ENCODE data around the gene STXBP1. TPM values are rescaled to one million over a fixed set of nuclear protein-coding genes. Genes with fewer than 3 reads are reported as not detected.
A peak's percentile ranks its signal among the peaks of the same experiment; 100 is the strongest.

Gene STXBP1
- total and polyA plus RNA-seq, 2 of the 13 experiments (the other 11 are each of a cell fraction or from before 2014, with no cell fraction given): 2.9 TPM

GRCh38 chr9:127575875-127576778 lies 36.0 kb upstream of the STXBP1 start (continued):
- no peak for TF ChIP-seq GMEB2 (CRISPR knock-in tag; IDR thresholded peaks at IDR 0.05; ENCODE audit: low read depth)
- TF ChIP-seq ZNF512B (CRISPR knock-in tag; IDR thresholded peaks at IDR 0.05; ENCODE audit: borderline replicate concordance): 0 out of 2 replicates have a peak, but pooled peaks have one; percentile 27
- peak; percentile 36; the same call in 1 of the 2 replicates for TF ChIP-seq TAF1 (CRISPR knock-in tag; IDR thresholded peaks at IDR 0.05)
- TF ChIP-seq HNF1B (CRISPR knock-in tag; IDR thresholded peaks at IDR 0.05): peak; percentile 90
- no peak for TF ChIP-seq ZNF317 (CRISPR knock-in tag; IDR thresholded peaks at IDR 0.05)
- 0 out of 2 replicates have a peak, but pooled peaks have one; percentile 11 for TF ChIP-seq TBX3 (IDR thresholded peaks at IDR 0.05; ENCODE audit: borderline replicate concordance)
- TF ChIP-seq HMG20B (CRISPR knock-in tag; conservative IDR thresholded peaks at IDR 0.05): no peak
- 0 out of 2 replicates have a peak, but pooled peaks have one; percentile 53 for TF ChIP-seq IRF2 (CRISPR knock-in tag; IDR thresholded peaks at IDR 0.05)
- TF ChIP-seq NCOA2 (CRISPR knock-in tag; IDR thresholded peaks at IDR 0.05): peak; percentile 52
- no peak for TF ChIP-seq ZNF496 (CRISPR knock-in tag; IDR thresholded peaks at IDR 0.05; ENCODE audit: insufficient replicate concordance)
- TF ChIP-seq MEF2D (CRISPR knock-in tag; IDR thresholded peaks at IDR 0.05): peak; percentile 25; the same call in 1 of the 2 replicates
- TF ChIP-seq HDAC1 (CRISPR knock-in tag; IDR thresholded peaks at IDR 0.05): peak; percentile 73
- TF ChIP-seq ZBTB21 (CRISPR knock-in tag; IDR thresholded peaks at IDR 0.05): peak; percentile 38; the same call in 1 of the 2 replicates
- no peak for TF ChIP-seq ETV6 (CRISPR knock-in tag; conservative IDR thresholded peaks at IDR 0.05)
- TF ChIP-seq ZBTB2 (CRISPR knock-in tag; IDR thresholded peaks at IDR 0.05; ENCODE audit: low read depth): no peak
- peak; percentile 94 for TF ChIP-seq KDM1A (CRISPR knock-in tag; IDR thresholded peaks at IDR 0.05)
- TF ChIP-seq PHF5A (CRISPR knock-in tag; IDR thresholded peaks at IDR 0.05; ENCODE audit: low read depth, unreplicated experiment): peak; percentile 53
- TF ChIP-seq GATAD2A (CRISPR knock-in tag; IDR thresholded peaks at IDR 0.05): peak; percentile 81

All from HepG2 (cell line).